ENCODE results near the gene CNTN1. TPM values are rescaled to one million over a fixed set of nuclear protein-coding genes. Genes with fewer than 3 reads are reported as not detected.

Gene CNTN1
- total and polyA plus RNA-seq, 2 experiments from 2014 or later = 0.58 to 2.4 TPM

DNA sequence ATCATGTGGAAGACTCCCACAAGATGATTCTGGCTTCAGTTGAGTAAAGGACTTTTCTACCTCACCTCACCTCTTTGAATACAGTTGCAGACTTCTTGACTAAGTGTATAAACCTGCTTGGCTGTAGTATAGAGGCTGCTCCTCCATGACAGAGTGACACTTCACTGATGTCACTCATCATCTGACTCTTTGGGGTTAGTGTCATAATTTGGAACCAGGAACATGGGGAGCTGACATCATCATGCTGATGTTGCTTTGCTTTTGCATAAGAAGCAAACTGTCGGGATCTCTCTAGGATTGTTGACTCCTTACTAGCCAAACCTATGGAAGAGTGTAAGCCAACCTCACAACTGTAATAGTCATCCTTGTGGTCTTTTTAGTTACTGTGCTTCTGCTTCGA lies 420.7 kb downstream of the CNTN1 start:
- Histone ChIP-seq H3K36me3 (replicated peaks; ENCODE audit: insufficient read depth, low read depth) (no peaks in the 10 kb centered on the region), H4K20me1 (ENCODE audit: insufficient read depth, poor library complexity, severe bottlenecking) (no peaks in the 10 kb centered on the region), H3K4me1 (ENCODE audit: insufficient read depth) (no peaks in the 10 kb centered on the region), H3K79me2 (no peaks in the 10 kb centered on the region), H3K27me3 (no peaks in the 10 kb centered on the region), H2AFZ (no peak overlapping the region), H3K4me3 (no peak overlapping the region), H3K9me3 (ENCODE audit: low read depth) (no peaks in the 10 kb centered on the region), H3K9me2 (replicated peaks; ENCODE audit: insufficient read depth) (no peaks in the 10 kb centered on the region), H3K4me2 (no peak overlapping the region), H3K27ac (no peak overlapping the region)
- no peak for DNase-seq (ENCODE audit: low spot score)
- WGBS (ENCODE audit: low lambda C conversion rate, missing lambda C conversion rate) = 91% methylated on average over 2 of the region's 2 CpGs
- TF ChIP-seq, protein P1, sequence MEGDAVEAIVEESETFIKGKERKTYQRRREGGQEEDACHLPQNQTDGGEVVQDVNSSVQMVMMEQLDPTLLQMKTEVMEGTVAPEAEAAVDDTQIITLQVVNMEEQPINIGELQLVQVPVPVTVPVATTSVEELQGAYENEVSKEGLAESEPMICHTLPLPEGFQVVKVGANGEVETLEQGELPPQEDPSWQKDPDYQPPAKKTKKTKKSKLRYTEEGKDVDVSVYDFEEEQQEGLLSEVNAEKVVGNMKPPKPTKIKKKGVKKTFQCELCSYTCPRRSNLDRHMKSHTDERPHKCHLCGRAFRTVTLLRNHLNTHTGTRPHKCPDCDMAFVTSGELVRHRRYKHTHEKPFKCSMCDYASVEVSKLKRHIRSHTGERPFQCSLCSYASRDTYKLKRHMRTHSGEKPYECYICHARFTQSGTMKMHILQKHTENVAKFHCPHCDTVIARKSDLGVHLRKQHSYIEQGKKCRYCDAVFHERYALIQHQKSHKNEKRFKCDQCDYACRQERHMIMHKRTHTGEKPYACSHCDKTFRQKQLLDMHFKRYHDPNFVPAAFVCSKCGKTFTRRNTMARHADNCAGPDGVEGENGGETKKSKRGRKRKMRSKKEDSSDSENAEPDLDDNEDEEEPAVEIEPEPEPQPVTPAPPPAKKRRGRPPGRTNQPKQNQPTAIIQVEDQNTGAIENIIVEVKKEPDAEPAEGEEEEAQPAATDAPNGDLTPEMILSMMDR (IDR thresholded peaks at IDR 0.05; ENCODE audit: poor library complexity) = no peak
- TF ChIP-seq EZH2 (IDR thresholded peaks at IDR 0.05; ENCODE audit: borderline replicate concordance) (no peak), EZH2phosphoT487 (IDR thresholded peaks at IDR 0.05; ENCODE audit: low read depth, severe bottlenecking, unreplicated experiment) (no peak)

DNA sequence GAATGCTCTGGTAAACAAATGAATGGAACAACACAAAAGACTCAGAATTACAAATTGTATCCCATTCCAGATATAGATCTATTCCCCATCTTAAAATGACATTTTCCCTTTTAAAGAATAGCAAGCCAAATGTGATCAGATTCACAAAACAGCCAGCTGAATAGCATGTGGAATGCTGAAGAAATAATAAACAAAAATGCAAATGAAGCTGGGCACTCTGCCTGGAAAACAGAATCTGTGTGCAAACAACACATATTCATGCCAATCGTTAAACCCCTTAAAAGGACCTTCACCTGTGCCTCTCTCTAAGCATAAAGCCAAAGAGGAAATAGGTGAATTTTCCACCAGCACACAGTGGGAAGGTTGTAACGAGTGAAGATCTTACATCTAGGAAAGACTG lies 428.0 kb downstream of the CNTN1 start:
- Histone ChIP-seq H4K20me1 (ENCODE audit: insufficient read depth, poor library complexity, severe bottlenecking) (no peaks in the 10 kb centered on the region), H3K9me2 (replicated peaks; ENCODE audit: insufficient read depth) (no peaks in the 10 kb centered on the region), H2AFZ (no peak overlapping the region), H3K36me3 (replicated peaks; ENCODE audit: insufficient read depth, low read depth) (no peaks in the 10 kb centered on the region), H3K27ac (no peak overlapping the region), H3K4me2 (no peak overlapping the region), H3K4me3 (no peak overlapping the region), H3K9me3 (ENCODE audit: low read depth) (no peaks in the 10 kb centered on the region), H3K27me3 (no peaks in the 10 kb centered on the region), H3K4me1 (ENCODE audit: insufficient read depth) (no peaks in the 10 kb centered on the region), H3K79me2 (no peaks in the 10 kb centered on the region)
- 78% methylated on average over 2 of the region's 2 CpGs for WGBS (ENCODE audit: low lambda C conversion rate, missing lambda C conversion rate)
- DNase-seq (ENCODE audit: low spot score) = no peak
- TF ChIP-seq, protein P1 (IDR thresholded peaks at IDR 0.05; ENCODE audit: poor library complexity) = no peak
- TF ChIP-seq EZH2phosphoT487 (IDR thresholded peaks at IDR 0.05; ENCODE audit: low read depth, severe bottlenecking, unreplicated experiment) = no peak

DNA sequence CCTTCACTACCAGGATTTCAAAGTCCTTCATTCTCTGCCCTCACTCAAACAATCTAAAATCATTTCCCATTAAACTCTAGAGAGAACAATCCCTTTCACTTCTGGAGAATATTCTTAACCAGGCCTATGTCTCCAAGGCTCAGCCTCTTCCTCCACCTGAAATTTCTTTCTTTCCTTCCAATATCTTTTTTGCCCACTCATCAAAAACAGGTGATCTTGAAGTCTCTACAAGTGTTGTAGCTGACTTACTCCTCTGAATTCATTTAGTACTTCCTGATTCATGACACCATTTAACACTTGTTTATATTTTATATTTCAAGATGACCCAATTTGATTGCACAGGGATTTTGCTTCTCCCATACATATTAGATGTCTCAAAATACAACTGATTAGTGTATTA lies 429.1 kb downstream of the CNTN1 start:
- TF ChIP-seq EZH2 (IDR thresholded peaks at IDR 0.05; ENCODE audit: borderline replicate concordance) (no peak), EZH2phosphoT487 (IDR thresholded peaks at IDR 0.05; ENCODE audit: low read depth, severe bottlenecking, unreplicated experiment) (no peak)
- TF ChIP-seq, protein P1 (IDR thresholded peaks at IDR 0.05; ENCODE audit: poor library complexity) = no peak
- no peak for DNase-seq (ENCODE audit: low spot score)
- H3K27ac ChIP-seq = no peak overlapping the region
- no peak overlapping the region for H3K4me2 ChIP-seq
- no peaks in the 10 kb centered on the region for H3K79me2 ChIP-seq
- H3K36me3 ChIP-seq (replicated peaks; ENCODE audit: insufficient read depth, low read depth) = no peaks in the 10 kb centered on the region
- no peaks in the 10 kb centered on the region for H3K9me2 ChIP-seq (replicated peaks; ENCODE audit: insufficient read depth)
- H3K4me1 ChIP-seq (ENCODE audit: insufficient read depth) = no peaks in the 10 kb centered on the region
- no peak overlapping the region for H2AFZ ChIP-seq
- H3K4me3 ChIP-seq = no peak overlapping the region
- H3K27me3 ChIP-seq = no peaks in the 10 kb centered on the region
- H3K9me3 ChIP-seq (ENCODE audit: low read depth) = no peaks in the 10 kb centered on the region
- H4K20me1 ChIP-seq (ENCODE audit: insufficient read depth, poor library complexity, severe bottlenecking) = no peaks in the 10 kb centered on the region

All from hepatocyte (in vitro differentiated cells).